BLaER1 treated with 17β-estradiol and CSF1 and Interleukin-3, amounts not matched to agents 10 nM and 100 nM (cell line): ENCODE results near the gene ZNF320.
"Not testable (repeated sequence)": the region's sequence is repeated elsewhere in the genome, so short reads cannot be mapped to it uniquely, and the experiment has no call there.

Experiments used
- H3K27ac ChIP-seq, 11 experiments: shearing (Covaris generic); formaldehyde crosslinking; 2 replicates each; pipeline ENCODE4 v1.8.1; 2022
- H3K27me3 ChIP-seq, 11 experiments: shearing (Covaris generic); formaldehyde crosslinking; 2 replicates each; pipeline ENCODE4 v1.8.1; 2022
- H3K36me3 ChIP-seq, 11 experiments: shearing (Covaris generic); formaldehyde crosslinking; 2 replicates each; pipeline ENCODE4 v1.8.1; 2022
- H3K4me1 ChIP-seq, 10 experiments: shearing (Covaris generic); formaldehyde crosslinking; 2 replicates each; pipeline ENCODE4 v1.8.1; 2022
- H3K4me2 ChIP-seq, 11 experiments: shearing (Covaris generic); formaldehyde crosslinking; 2 replicates each; pipeline ENCODE4 v1.8.1; 2022
- H3K4me3 ChIP-seq, 10 experiments: shearing (Covaris generic); formaldehyde crosslinking; 2 replicates each; pipeline ENCODE4 v1.8.1; 2022
- H3K9ac ChIP-seq, 11 experiments: shearing (Covaris generic); formaldehyde crosslinking; 2 replicates each; pipeline ENCODE4 v1.8.1; 2022
- H3K9me3 ChIP-seq, 11 experiments: shearing (Covaris generic); formaldehyde crosslinking; replicated peaks in 1 of 11; 2 replicates each; pipeline ENCODE4 v1.8.1; 2022
- H4K20me1 ChIP-seq, 11 experiments: shearing (Covaris generic); formaldehyde crosslinking; 2 replicates each; pipeline ENCODE4 v1.8.1; 2022
- Cebpa-rat ChIP-seq, 11 experiments: shearing (Covaris generic); IDR thresholded peaks; 2 replicates each; pipeline ENCODE4 v1.8.1; 2022

Gene ZNF320

DNA sequence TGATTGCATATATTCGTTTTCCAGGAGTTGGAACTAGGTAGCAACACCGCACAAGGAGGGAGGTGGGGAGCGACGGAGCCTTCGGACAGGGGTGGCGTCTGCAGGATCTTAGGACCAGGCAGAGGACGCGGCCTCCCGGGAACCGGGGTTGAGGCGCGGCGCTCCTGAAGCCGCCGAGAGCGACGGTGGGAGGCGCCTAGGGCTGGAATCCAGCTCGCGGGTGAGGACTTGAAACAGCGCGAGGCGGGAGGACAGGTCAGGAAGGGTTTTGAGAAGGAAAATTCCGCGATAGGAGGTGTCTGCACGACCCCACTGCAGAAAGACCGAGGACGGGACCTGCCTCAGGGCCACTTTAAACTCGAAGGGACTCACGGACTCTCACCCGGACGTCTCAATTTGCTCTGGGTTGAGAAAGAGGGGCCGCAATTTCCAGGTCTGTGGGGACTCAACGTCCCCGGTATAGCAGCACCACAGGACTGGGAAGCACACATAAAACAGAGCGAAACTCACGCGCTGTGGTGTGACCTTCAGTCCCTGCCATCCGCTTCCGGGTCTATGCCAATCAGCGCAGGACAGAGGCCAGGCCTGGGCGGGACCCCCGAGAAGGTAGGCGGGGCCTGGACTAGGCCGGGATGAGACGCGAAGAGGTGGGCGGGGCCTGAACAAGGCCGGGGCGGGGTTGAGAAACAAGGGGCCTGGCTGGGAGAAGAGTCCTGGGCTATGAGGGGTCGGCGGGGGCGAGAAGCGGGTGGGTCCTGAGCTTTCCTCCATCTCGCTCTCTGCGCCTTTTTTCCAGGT is at the start of gene ZNF320:
TSS of gene ZNF320 (minus strand) at position 498 of the 798 bp plus-strand sequence. CDS start 7,380 bp downstream, outside the sequence.
- Histone ChIP-seq H3K9ac (peak within 1 kb of the TSS; percentile 88 to 95 (median 92)), H3K36me3 (peaks cover 28 to 31% (median 29%) of the 10 kb centered on the region in 11 experiments), H4K20me1 (peaks cover 0 to 25% (median 0%) of the 10 kb centered on the region in 11 experiments; a peak in 8 of 22 replicates), H3K9me3 (0 out of 22 replicates have a peak, but pooled peaks cover 0 to 11% (median 0%) of the 10 kb centered on the region in 11 experiments), H3K4me2 (peak within 1 kb of the TSS; percentile 87 to 99 (median 94)), H3K4me3 (peak within 1 kb of the TSS; percentile 72 to 87 (median 82)), H3K27me3 (no peaks in the 10 kb centered on the region), H3K27ac (peak within 1 kb of the TSS; percentile 85 to 97 (median 91)), H3K4me1 (peaks cover 16 to 27% (median 21%) of the 10 kb centered on the region in 10 experiments; a peak in 19 of 20 replicates)
- no peak for TF ChIP-seq Cebpa-rat (IDR thresholded peaks at IDR 0.05)

DNA sequence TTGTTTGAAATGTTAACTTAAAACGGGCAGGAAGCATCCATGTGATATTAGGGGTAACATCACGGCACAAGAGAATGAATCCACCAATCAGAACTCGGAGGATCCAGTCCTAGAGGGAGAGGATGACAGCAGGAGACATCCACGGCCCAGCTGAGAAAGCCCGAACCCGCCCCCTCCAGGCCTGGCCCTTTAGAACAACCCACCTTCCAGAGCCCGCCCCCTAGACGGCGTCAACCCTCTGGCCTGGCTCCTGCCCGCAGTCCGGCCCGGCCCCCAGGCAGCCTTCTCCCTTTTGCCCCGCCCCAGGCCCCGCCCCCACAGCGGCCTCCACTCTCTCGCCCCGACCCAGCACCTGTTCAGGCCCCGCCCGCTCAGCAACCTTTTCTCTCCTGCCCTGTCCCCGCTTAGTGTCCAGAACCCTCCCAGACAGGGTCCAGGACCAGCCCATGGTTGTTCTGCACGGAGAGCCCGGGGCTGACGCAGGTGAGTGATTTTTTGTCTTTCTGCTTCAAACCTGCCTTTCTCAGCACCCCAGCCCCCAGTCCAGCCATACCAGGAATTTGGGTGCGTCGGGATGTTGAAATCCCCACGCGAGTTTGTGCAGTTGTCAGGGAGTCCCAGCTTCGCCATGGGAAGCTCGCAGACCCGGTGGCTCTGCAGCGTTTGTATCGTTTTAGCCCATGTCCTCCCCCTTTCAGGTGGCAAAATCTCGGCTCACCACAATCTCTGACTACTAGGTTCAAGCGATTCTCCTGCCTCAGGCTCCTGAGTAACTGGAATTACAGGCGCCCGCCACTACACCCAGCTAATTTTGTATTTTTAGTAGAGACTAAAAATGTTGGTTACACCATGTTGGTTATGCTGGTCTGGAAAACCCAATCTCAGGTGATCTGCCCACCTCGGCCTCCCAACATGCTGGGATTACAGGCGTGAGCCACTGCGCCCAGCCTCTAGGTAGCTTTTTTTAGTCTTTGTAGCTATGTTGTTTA is 49.2 kb upstream of the ZNF320 start:
- Histone ChIP-seq H3K4me1 (peaks cover 6 to 11% (median 9%) of the 10 kb centered on the region in 10 experiments; a peak in 18 of 20 replicates), H3K36me3 (peaks cover 36 to 49% (median 47%) of the 10 kb centered on the region in 11 experiments), H3K9ac (no peak overlapping the region), H3K27me3 (no peaks in the 10 kb centered on the region), H3K27ac (no peak overlapping the region), H3K4me3 (no peak overlapping the region), H3K9me3 (peaks cover 51 to 73% (median 52%) of the 10 kb centered on the region in 11 experiments), H4K20me1 (no peaks in the 10 kb centered on the region), H3K4me2 (no peak overlapping the region)
- TF ChIP-seq Cebpa-rat (IDR thresholded peaks at IDR 0.05): no peak

DNA sequence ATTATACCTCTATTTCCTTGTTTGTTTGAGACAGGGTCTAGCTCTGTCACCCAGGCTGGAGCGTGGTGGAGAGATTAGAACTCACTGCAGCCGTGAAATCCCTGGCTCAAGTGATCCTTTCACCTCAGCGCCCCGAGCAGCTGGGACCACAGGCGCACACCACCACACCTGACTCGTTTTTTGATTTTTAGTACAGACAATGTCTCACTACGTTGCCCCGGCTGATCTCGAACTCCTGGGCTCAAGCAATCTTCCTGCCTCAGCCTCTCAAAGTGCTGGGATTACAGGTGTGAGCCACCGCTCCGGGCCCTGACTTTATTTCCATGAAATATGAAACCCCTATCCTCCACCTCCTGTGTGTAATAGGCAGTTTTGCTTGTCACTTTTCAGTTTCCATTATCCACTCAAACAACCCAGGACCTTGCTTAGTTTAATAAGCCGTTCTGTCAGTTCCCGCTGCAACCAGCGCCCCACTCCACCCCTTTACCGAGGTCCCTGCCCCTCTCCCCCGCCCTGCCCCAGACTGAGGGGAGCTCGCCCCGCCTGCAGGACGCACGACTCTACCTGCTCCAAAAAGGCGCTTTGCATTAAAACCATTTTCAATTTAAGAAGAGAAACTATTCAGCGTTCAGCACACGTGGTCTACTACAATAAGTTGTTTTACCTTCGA is 48.4 kb upstream of the ZNF320 start:
- no peak overlapping the region for H3K4me3 ChIP-seq
- peaks cover 42 to 65% (median 43%) of the 10 kb centered on the region in 11 experiments for H3K9me3 ChIP-seq
- H3K27ac ChIP-seq: no peak overlapping the region
- H3K27me3 ChIP-seq: no peaks in the 10 kb centered on the region
- H3K4me1 ChIP-seq: peaks cover 14 to 19% (median 17%) of the 10 kb centered on the region in 10 experiments
- no peak for TF ChIP-seq Cebpa-rat (IDR thresholded peaks at IDR 0.05)
- H3K9ac ChIP-seq: no peak overlapping the region
- peaks cover 28 to 41% (median 39%) of the 10 kb centered on the region in 11 experiments for H3K36me3 ChIP-seq
- no peak overlapping the region for H3K4me2 ChIP-seq
- no peaks in the 10 kb centered on the region for H4K20me1 ChIP-seq

- not testable (repeated sequence) for H4K20me1 ChIP-seq, H3K9ac ChIP-seq, H3K27ac ChIP-seq, H3K4me2 ChIP-seq, H3K27me3 ChIP-seq, H3K4me3 ChIP-seq
- Histone ChIP-seq H3K9me3 (peaks cover 34 to 57% (median 34%) of the 10 kb centered on the region in 11 experiments), H3K4me1 (peaks cover 18 to 25% (median 22%) of the 10 kb centered on the region in 10 experiments), H3K36me3 (peaks cover 19 to 32% (median 30%) of the 10 kb centered on the region in 11 experiments)
These were observed 47.5 kb upstream of the ZNF320 start for GRCh38 chr19:52944703-52945493.

- Histone ChIP-seq H3K9ac (no peak overlapping the region), H3K4me2 (peak overlapping the region in 6 of 11 experiments; percentile 88 to 95 (median 92); a peak in 7 of 22 replicates), H3K4me1 (peaks cover 23 to 34% (median 31%) of the 10 kb centered on the region in 10 experiments), H3K27me3 (no peaks in the 10 kb centered on the region), H3K27ac (peak overlapping the region in 2 of 11 experiments; percentile 89 to 93; a peak in 2 of 22 replicates), H3K4me3 (peak overlapping the region in 1 of 10 experiments; percentile 86; a peak in 1 of 20 replicates), H3K36me3 (peaks cover 10 to 28% (median 22%) of the 10 kb centered on the region in 11 experiments), H4K20me1 (no peaks in the 10 kb centered on the region), H3K9me3 (peaks cover 25 to 56% (median 29%) of the 10 kb centered on the region in 11 experiments)
- TF ChIP-seq Cebpa-rat (IDR thresholded peaks at IDR 0.05): no peak
These were observed 46.6 kb upstream of the ZNF320 start for GRCh38 chr19:52943884-52944643.

- Histone ChIP-seq H3K9ac (peak overlapping the region; percentile 67 to 95 (median 92)), H3K27ac (peak overlapping the region in 10 of 11 experiments; percentile 20 to 93 (median 86); a peak in 18 of 22 replicates)
These were observed 45.9 kb upstream of the ZNF320 start for GRCh38 chr19:52943134-52943883.

More at GRCh38 chr19:52943134-52943883, 45.9 kb upstream of the ZNF320 start:
- Histone ChIP-seq H4K20me1 (no peaks in the 10 kb centered on the region), H3K36me3 (peaks cover 4 to 20% (median 15%) of the 10 kb centered on the region in 11 experiments; a peak in 20 of 22 replicates), H3K4me1 (peaks cover 23 to 38% (median 32%) of the 10 kb centered on the region in 10 experiments), H3K27me3 (no peaks in the 10 kb centered on the region), H3K4me2 (peak overlapping the region; percentile 88 to 100 (median 95)), H3K9me3 (peaks cover 18 to 49% (median 21%) of the 10 kb centered on the region in 11 experiments), H3K4me3 (peak overlapping the region; percentile 79 to 95 (median 86))
- TF ChIP-seq Cebpa-rat (IDR thresholded peaks at IDR 0.05): no peak
